ENCODE results near the gene TRO.
A peak's percentile ranks its signal among the peaks of the same experiment; 100 is the strongest.

TRO gene, protein sequence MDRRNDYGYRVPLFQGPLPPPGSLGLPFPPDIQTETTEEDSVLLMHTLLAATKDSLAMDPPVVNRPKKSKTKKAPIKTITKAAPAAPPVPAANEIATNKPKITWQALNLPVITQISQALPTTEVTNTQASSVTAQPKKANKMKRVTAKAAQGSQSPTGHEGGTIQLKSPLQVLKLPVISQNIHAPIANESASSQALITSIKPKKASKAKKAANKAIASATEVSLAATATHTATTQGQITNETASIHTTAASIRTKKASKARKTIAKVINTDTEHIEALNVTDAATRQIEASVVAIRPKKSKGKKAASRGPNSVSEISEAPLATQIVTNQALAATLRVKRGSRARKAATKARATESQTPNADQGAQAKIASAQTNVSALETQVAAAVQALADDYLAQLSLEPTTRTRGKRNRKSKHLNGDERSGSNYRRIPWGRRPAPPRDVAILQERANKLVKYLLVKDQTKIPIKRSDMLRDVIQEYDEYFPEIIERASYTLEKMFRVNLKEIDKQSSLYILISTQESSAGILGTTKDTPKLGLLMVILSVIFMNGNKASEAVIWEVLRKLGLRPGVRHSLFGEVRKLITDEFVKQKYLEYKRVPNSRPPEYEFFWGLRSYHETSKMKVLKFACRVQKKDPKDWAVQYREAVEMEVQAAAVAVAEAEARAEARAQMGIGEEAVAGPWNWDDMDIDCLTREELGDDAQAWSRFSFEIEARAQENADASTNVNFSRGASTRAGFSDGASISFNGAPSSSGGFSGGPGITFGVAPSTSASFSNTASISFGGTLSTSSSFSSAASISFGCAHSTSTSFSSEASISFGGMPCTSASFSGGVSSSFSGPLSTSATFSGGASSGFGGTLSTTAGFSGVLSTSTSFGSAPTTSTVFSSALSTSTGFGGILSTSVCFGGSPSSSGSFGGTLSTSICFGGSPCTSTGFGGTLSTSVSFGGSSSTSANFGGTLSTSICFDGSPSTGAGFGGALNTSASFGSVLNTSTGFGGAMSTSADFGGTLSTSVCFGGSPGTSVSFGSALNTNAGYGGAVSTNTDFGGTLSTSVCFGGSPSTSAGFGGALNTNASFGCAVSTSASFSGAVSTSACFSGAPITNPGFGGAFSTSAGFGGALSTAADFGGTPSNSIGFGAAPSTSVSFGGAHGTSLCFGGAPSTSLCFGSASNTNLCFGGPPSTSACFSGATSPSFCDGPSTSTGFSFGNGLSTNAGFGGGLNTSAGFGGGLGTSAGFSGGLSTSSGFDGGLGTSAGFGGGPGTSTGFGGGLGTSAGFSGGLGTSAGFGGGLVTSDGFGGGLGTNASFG (N-terminal part only)

DNA sequence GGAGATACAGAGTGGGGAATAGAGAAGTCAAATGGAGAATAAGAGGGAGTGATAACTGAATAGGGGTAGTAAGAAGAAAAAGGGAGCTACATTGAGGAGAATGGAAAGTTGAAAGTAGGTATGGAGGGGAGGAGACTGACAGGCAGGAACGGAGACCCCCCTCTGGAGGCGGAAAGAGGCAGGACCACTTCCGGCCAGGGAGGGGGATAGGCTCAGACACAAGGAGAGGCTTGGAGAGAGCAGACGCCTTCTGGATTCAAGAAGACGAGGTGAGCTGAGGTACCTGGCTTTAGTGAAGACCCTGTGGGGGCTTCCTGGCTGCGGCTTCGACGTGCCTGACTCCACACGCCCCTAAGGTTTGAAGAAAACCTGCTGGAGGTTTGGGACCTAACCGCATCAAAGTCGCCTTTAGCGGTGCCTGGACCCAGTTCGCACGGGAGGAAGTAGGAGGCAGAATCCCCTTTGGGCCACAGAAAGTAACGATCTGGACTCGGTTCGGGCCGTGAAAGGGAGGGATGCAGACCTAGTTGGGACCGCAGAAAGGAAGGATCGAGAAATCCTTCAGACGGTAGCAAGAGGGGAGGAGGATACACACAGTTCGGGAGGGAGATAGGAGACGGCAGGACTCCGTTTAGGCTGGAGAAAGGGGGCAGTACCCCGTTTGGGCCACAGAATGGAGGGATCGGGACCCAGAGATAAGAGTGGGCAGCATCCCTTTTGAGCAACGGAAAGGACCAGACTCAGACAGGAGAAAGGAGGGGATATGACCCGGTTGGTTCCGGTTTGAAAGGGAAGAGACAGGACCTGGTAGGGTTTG lies at the start of gene TRO:
TSS of gene TRO (plus strand) at position 215 of the 817 bp plus-strand sequence. CDS start 1,423 bp downstream, outside the sequence.
- DNase-seq = no peak

DNA sequence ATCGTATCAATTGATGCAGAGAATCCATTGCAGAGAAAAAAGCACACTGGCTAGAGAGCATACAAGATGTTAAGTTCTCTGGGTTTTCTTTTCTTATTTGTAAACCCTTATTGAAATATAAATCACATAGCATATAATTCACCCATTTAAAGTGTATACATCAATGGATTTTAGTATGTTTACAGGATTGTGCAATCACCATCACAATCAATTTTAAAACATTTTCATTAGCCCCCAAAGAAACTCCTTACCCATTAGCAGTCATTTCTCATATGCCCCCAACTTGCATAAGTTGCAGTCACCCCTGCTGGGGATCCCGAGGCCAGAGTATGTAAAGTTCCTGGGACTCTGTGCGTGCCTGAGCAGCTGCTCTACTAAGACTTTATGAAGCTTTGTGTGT lies 34.9 kb upstream of the TRO start:
- DNase-seq = no peak

DNA sequence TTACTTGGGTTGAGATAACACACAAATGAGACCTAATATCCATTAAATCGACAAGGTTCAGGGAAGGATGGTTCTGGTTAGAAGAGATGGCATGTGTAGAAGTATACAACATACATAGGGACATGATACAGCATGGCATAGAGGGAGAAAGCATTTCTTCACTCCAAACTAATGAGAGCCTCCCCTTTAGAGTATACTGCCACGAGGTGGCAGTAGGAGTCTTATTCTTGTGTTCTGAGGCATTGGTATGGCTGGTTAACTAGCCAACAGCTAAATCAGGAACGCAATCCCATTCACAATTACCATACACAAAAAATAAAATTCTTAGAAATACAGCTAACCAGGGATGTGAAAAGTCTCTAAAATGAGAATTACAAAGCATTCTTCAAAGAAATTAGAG lies 29.1 kb upstream of the TRO start:
- peak; percentile 46 for DNase-seq

DNA sequence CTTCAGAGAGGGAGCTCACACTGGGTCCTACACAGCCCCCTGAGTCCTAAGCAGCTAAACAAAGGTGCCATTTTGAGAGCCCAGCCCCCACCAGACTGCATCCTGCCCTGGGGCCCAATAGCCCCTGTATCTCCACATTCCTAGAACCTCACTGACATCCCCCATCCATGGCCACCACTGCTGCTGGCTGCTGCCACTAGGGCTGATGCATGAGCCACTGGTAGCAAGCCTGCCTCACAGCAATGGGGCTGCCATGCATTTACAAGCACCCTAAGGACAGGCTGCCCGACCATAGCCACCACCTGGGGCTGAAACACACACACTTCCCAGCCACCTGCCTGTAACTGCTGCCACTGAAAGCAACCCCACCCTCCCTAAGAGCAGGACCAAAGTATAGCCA lies 26.5 kb upstream of the TRO start:
- no peak for DNase-seq

DNA sequence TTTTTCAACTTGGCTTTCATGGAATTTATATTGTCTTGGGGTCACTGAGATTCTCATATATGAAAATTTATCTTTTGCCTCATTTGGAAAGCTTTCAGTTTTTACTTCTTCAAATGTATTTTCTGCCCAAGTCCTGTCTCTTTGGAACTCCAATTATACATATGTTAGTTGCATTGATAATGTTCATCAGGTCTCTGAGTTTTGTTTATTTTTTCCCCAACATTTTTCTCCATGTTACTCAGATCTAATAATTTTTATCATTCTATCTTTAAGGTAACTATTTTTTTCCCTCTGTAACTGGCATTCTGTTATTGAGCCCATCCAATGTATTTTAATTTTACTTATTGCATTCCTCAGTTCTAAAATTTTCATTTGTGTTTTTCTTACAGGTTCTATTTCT lies 10.7 kb upstream of the TRO start:
- DNase-seq = no peak

DNA sequence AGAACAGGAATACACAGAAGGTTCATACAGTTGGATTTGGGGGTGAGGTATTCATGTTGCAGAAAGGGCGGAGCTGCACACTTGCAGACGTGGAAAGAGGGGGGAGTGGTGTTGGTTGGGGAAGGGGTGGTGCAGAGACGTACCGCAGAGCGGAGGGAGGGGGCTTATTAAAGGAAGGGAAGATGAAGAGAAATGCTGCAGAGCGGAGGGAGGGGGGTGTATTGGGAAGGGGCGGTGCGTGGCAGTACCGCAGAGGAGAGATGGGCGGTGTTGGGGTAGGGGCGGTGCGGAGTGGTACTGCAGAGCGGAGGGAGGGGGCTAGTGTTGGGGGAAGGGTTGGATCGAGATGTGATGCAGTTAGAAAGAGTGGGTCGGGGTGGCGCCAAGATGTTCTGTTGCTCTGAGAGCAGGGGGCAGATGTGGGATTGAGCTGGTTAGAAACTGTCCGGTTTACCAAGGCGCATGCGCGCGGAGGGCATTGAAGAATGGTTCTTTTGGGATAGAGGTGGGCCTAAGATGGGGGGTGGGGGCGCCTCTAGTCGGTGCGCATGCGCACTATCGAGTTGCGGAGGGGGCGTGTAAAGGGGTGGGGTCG lies 900 bp downstream of the TRO start:
- no peak for DNase-seq

DNA sequence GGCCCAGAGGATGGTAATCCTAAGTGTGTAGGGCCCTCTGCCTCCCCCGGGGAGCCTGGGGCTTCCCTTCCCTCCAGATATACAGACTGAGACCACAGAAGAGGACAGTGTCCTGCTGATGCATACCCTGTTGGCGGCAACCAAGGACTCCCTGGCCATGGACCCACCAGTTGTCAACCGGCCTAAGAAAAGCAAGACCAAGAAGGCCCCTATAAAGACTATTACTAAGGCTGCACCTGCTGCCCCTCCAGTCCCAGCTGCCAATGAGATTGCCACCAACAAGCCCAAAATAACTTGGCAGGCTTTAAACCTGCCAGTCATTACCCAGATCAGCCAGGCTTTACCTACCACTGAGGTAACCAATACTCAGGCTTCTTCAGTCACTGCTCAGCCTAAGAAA lies 1.9 kb downstream of the TRO start:
- DNase-seq = no peak

DNA sequence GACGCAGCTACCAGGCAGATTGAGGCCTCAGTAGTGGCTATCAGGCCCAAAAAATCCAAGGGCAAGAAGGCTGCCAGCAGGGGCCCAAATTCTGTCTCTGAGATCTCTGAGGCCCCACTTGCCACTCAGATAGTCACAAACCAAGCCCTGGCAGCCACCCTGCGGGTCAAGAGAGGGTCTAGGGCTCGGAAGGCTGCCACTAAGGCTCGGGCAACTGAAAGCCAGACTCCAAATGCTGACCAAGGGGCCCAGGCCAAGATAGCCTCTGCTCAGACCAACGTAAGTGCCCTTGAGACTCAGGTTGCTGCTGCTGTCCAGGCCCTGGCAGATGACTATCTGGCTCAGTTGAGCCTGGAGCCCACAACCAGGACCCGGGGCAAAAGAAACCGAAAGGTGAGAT lies 2.8 kb downstream of the TRO start:
- no peak for DNase-seq

DNA sequence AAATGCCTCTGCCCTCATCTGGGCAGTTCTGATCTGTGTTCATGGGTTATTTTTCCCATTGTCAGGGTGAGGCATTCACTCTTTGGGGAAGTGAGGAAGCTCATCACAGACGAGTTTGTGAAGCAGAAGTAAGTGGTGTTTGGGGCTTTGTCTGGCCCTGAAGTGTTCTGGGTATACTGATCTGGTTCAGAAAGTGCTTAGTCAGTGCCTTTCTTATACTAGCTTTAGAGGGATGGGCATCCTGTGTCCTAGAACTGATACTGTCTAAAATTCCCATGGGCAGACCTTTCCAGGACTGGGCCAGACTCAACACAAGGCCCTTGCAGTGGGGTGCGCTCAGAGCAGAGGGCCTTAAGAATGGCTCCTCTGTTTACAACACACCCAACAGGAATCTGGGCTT lies 6.4 kb downstream of the TRO start:
- no peak for DNase-seq

DNA sequence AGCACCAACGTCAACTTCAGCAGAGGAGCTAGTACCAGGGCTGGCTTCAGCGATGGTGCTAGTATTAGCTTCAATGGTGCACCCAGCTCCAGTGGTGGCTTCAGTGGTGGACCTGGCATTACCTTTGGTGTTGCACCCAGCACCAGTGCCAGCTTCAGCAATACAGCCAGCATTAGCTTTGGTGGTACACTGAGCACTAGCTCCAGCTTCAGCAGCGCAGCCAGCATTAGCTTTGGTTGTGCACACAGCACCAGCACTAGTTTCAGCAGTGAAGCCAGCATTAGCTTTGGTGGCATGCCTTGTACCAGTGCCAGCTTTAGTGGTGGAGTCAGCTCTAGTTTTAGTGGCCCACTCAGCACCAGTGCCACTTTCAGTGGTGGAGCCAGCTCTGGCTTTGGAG lies 8.3 kb downstream of the TRO start:
- DNase-seq = no peak

DNA sequence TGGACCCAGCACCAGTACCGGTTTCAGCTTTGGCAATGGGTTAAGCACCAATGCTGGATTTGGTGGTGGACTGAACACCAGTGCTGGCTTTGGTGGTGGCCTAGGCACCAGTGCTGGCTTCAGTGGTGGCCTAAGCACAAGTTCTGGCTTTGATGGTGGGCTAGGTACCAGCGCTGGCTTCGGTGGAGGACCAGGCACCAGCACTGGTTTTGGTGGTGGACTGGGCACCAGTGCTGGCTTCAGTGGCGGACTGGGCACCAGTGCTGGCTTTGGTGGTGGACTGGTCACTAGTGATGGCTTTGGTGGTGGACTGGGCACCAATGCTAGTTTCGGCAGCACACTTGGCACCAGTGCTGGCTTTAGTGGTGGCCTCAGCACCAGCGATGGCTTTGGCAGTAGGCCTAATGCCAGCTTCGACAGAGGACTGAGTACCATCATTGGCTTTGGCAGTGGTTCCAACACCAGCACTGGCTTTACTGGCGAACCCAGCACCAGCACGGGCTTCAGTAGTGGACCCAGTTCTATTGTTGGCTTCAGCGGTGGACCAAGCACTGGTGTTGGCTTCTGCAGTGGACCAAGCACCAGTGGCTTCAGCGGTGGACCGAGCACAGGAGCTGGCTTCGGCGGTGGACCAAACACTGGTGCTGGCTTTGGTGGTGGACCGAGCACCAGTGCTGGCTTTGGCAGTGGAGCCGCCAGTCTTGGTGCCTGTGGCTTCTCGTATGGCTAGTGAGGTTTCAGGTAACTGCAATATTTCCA lies 9.8 kb downstream of the TRO start:
- no peak for DNase-seq

DNA sequence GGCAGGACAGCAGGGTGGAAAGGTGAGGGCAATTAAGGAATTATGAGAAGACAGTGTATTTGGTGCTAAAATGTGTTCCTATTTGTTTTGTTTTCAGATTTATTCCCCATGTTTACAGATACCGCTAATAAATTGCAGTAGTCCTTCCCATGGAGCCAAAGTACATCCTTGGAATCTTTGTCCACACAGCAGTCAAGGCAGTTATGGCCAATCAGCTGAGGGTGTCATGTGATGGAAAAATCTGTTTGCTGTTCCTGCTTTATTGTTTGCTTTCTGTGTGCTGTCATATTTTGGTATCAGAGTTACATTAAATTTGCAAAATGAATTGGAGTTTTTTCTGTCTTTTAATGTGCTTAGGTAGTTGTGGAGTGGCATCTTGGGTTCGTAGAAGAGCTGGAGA lies 10.5 kb downstream of the TRO start:
- no peak for DNase-seq

DNA sequence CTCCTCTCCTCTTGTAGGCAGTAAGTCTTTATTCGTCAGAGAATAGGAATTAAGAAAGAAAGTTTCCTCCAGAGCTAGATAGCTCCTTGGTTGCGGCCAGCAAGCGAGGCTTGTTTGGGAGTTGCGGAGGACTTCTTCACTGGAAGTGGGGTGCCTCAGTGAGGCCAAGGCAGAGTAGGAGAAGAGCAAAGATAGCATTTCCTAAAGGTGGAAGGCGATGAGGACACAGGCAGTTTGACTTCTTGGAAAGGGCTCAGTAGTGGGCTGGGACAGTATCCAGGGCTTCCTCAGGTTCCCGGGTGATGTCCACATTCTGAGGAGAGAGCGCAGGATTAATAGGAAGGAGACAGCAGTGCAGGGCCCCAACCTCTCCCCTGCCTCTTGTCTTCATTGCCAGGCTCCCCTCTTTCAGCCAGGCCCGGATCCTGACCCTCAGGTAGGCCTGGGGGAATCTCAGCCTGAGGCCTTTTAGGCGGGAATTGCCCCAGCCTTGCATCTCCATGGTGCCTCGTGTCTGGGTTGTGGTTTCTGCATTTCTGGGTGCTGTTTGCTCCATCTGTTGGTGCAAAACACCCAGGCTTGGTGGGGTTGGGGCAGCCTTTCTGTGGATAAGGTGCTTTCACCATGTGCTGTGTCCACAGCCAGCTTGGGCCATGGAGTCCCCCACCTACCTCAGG lies 12.7 kb downstream of the TRO start:
- DNase-seq = no peak

DNA sequence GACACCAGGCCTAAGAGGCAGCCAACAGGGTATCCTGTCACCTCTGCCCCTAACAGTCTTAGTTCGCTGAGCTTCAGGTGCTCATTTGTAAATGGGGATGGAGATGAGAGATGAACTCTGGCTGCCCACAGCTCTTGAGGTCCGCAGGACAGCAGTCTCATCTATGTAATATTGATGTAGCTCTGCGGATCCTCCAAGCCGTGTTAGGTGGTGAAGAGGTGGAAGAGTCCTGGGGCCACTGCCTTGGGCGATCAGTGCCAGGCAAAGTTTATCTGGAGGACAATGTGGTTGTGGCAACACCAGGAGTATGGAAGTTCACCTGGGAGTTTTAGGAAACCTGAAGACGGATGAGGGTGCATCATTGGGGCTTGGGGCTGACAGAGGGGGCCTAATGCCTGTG lies 13.4 kb downstream of the TRO start:
- DNase-seq = no peak

DNA sequence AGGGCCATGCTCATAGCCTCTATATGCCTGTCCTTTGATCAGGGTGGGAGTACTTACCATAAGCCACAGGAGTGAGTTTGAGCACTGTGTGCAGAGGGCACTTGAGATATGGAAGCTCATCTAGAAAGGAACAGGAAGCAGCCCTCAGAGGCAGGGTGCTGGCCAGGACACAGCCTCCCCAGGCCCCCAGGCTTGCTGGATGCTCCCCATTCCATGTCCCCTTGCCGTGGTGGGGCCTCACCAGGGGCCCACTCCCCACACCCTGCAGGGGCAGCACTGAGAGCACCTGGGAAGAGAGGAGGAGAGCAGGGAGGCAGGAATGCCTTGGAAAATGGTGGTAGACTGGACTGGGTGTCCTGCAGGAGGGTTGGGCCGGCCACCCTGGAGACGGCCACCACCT lies 14.3 kb downstream of the TRO start:
- DNase-seq = no peak

DNA sequence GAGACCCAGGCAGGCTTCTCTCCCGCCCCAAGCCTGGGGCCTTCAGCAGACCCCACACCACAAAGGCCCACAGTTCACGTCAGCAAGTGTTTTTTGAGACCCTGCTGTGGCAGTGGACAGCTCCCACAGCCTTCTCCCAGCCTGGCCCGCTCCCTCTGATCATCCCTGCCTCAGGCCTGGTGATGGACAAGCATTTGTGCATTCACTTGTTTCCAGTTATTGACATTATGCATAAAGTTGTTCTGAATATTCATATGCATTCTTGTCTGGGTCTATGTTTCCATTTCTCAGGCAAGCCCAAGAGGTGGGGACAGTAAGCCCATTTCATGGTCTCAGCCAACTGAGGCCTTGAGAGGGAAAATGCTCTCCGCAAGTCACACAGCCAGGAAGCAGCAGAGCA lies 14.7 kb downstream of the TRO start:
- no peak for DNase-seq

DNA sequence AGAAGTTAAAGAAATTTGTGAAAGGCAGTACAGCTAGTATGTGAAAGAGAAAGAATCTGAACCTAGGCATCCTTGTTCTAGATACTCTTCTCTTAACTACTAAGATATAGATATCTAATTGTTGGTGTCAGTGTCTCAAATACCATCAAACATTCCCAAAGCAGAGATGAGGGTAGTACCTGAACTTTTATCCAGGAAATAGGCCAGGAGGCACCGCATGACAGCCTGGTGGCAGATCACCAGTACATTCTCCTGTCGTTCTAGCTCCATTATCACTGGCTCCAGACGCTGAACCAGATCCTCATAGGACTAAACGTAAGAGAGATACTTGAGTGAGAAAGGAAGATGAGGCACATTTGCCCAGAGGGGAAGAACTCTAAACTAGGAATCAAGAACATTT lies 16.8 kb downstream of the TRO start:
- no peak for DNase-seq

DNA sequence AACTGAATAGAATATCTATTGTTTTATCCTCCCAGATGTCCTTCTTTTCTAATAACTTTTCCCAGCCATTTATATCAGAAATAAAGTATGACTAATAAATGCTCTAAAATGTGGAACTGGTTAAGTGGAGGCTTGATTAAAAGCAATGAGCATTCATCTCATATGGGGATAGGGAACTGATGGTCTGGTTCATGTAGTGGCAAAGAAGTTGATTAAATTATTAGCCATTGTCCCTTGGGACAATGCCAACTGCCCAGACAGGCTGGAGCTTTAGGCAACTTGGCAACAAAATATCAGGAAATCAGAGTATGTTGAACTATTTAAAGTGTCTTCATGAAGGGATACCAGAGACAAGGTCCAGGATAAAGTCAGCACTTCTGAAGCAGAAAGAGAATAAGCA lies 24.2 kb downstream of the TRO start:
- no peak for DNase-seq

DNA sequence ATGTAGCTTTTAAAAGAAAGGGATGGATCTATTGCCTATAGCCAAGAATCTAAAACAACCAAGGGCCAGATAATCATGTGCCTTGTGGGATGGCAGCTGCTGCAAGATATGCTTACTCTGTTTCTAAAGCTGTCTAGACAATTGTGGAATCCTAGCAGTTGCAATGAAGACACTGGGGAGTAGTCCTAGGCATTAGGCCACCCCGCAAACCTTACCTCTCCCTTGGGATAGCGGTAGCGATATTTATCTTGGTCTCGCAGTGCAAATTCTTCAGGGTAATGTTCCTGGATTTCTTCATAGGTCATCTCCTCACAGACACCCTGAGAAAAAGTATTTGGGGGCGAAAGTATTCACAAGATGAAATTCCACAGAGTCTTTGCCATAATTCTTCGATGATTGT lies 24.6 kb downstream of the TRO start:
- DNase-seq = no peak

DNA sequence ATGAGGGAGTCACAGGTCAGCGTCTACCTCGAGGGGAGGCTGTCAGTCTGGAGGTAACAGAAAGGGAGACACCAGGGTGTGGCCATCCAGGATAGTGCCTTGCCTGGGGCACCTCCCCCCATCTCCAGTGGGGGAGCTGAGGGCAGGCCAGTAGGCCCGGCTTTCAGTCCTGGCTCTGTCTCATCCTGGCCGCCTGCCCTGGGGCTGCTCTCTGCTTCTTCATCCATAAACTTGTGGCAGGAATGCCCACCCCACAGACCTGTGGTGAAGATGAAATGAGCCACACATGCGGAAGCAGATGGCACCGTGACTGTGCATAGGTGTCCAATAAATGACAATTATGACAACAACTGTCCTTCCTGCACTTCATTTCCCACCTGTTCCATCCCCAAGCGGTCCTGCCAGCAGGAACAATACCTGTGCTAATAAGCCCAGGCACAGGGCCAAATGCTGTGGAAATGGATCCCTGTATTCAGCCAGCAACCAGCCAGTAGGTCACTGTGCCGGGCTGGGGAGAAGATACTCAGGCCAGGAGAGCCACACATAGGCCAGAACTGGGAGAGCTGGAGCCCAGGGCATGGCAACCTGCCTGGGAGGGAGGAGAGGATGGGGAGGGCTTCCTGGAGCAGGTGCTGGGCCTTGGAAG lies 30.2 kb downstream of the TRO start:
- no peak for DNase-seq
